Thyroid gland (tissue), 4 donors: Measurements from ENCODE around the gene PLCB4.

ENCODE experiments used
- CTCF ChIP-seq, 6 experiments: fragments of 200-600 bp in 3 of 6; fragments of 450-650 bp in 3 of 6; sonication (generic) in 3 of 6; IDR thresholded peaks; one replicate each; pipeline ENCODE4 v1.5.1; 2016 to 2019; ENCODE audit warnings: antibody characterized with exemption in 6 of 6, mild to moderate bottlenecking in 2 of 6, inconsistent platforms in 1 of 6, moderate library complexity in 1 of 6
- POLR2A ChIP-seq, 2 donors: fragments of 450-650 bp; IDR thresholded peaks; one replicate each; pipeline ENCODE4 v1.6.1; 2017; ENCODE audit warnings: antibody characterized with exemption in 2 of 2, mild to moderate bottlenecking in 2 of 2, moderate library complexity in 1 of 2

GRCh38 chr20:9508696-9509178, 439.9 kb downstream of the PLCB4 start:
- no peak for TF ChIP-seq CTCF (IDR thresholded peaks at IDR 0.05)
- no peak for TF ChIP-seq POLR2A (IDR thresholded peaks at IDR 0.05)
